ENCODE measurements around the gene MRPL20.
"Not testable (repeated sequence)": the region's sequence is repeated elsewhere in the genome, so short reads cannot be mapped to it uniquely, and the experiment has no call there.

MRPL20 gene

GRCh38 chr1:1425753-1426495 lies 18.8 kb upstream of the MRPL20 start:
- no peak for DNase-seq

- DNase-seq, result no peak
These were observed 18.3 kb upstream of the MRPL20 start for GRCh38 chr1:1425426-1425752.

GRCh38 chr1:1424707-1425106 lies 17.6 kb upstream of the MRPL20 start:
- DNase-seq, result no peak

GRCh38 chr1:1423245-1423597 lies 16.1 kb upstream of the MRPL20 start:
- DNase-seq, result no peak

GRCh38 chr1:1422465-1423244 lies 15.6 kb upstream of the MRPL20 start:
- DNase-seq, result no peak

- no peak for DNase-seq
These were observed 14.9 kb upstream of the MRPL20 start for GRCh38 chr1:1421907-1422464.

GRCh38 chr1:1421147-1421906 lies 14.2 kb upstream of the MRPL20 start, which contains the start of gene ANKRD65:
ANKRD65 (minus strand) TSS chr1:1421276; CDS start chr1:1421005, 271 bp downstream.
- DNase-seq, result peak; percentile 62 to 84

- peak in 1 of 2 experiments; percentile 27 for DNase-seq
These were observed 13.6 kb upstream of the MRPL20 start for GRCh38 chr1:1420654-1421141.

GRCh38 chr1:1419813-1420653 lies 12.9 kb upstream of the MRPL20 start:
- peak in 1 of 2 experiments; percentile 13 for DNase-seq

GRCh38 chr1:1419363-1419812 lies 12.3 kb upstream of the MRPL20 start:
- DNase-seq, result no peak

- DNase-seq, result no peak
These were observed 11.6 kb upstream of the MRPL20 start for GRCh38 chr1:1418464-1419362.

GRCh38 chr1:1417825-1418463 lies 10.9 kb upstream of the MRPL20 start:
- not testable (repeated sequence) for DNase-seq

GRCh38 chr1:1417396-1417795 lies 10.3 kb upstream of the MRPL20 start:
- not testable (repeated sequence) for DNase-seq

- no peak for DNase-seq
These were observed 8.7 kb upstream of the MRPL20 start for GRCh38 chr1:1415751-1416150.

GRCh38 chr1:1412311-1412902 lies 5.3 kb upstream of the MRPL20 start:
- DNase-seq, result not testable (repeated sequence)

- DNase-seq, result no peak
These were observed 4.5 kb upstream of the MRPL20 start for GRCh38 chr1:1411626-1412025.

- DNase-seq, result not testable (repeated sequence)
These were observed 3.1 kb upstream of the MRPL20 start for GRCh38 chr1:1410238-1410637.

- no peak for DNase-seq
These were observed 684 bp upstream of the MRPL20 start for GRCh38 chr1:1407636-1408318.

GRCh38 chr1:1406101-1406820 lies 832 bp downstream of the MRPL20 start:
- DNase-seq, result peak in 1 of 2 experiments; percentile 22
